Right forelimb (tissue), 1 donor: ENCODE results near the gene GATC.

Experiments
- DNase-seq: peaks from one replicate; pipeline ENCODE4 v3.0.0-alpha.2; 2018

GATC gene, protein sequence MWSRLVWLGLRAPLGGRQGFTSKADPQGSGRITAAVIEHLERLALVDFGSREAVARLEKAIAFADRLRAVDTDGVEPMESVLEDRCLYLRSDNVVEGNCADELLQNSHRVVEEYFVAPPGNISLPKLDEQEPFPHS

GRCh38 chr12:120445911-120446843 lies at the start of gene GATC, which contains the start of gene TRIAP1:
Gene GATC, plus strand, starts transcription at chr12:120446444. Its CDS starts 37 bp downstream, at chr12:120446481.
Gene TRIAP1, minus strand, starts transcription at chr12:120446384. Its CDS starts 12 bp downstream, at chr12:120446372.
- peak; percentile 95 for DNase-seq

- DNase-seq, result no peak
These were observed 48.3 kb upstream of the GATC start for GRCh38 chr12:120397824-120398540.

GRCh38 chr12:120399531-120399930 lies 46.7 kb upstream of the GATC start:
- no peak for DNase-seq

DNA sequence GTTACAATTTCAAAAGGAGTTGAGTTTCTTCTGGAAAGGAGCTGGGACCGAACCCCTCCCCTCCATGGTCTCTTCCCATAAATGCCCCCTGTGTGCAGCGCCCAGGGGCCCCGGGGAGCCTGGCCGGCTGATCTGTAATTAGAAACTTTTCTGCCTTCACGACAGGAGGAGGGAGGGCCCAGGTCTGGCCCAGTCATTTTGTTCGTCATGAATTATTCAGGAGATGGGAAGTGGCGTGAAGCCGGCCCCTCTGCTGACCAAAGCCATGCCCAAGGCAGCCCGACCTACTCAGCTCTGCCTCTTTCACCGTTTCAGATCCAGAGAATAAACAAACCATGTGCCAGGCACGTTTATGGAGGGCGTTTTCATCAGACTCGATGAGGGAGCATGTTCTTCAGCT lies 44.0 kb upstream of the GATC start:
- DNase-seq, result no peak

DNA sequence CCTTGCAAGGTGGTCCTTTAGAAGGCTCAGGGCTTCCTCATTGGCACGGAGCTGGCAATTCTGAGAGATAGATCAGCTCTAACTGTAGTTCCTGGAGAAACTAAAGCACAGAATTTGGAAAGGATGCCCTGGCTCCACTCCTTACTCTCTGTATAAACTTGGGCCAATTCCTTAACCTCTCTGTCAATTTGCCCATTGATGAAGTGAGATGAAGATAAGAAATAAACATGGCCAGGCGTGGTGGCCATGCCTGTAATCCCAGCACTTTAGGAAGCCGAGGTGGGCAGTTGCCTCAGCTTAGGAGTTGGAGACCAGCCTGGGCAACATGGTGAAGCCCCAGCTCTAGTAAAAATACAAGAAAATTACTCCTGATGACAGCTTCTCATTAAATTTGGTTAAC lies 42.4 kb upstream of the GATC start:
- no peak for DNase-seq

- no peak for DNase-seq
These were observed 42.0 kb upstream of the GATC start for GRCh38 chr12:120404271-120404670.

- DNase-seq, result no peak
These were observed 40.2 kb upstream of the GATC start for GRCh38 chr12:120406069-120406468.

GRCh38 chr12:120406553-120406952 lies 39.7 kb upstream of the GATC start:
- no peak for DNase-seq

- no peak for DNase-seq
These were observed 37.5 kb upstream of the GATC start for GRCh38 chr12:120408771-120409170.

DNA sequence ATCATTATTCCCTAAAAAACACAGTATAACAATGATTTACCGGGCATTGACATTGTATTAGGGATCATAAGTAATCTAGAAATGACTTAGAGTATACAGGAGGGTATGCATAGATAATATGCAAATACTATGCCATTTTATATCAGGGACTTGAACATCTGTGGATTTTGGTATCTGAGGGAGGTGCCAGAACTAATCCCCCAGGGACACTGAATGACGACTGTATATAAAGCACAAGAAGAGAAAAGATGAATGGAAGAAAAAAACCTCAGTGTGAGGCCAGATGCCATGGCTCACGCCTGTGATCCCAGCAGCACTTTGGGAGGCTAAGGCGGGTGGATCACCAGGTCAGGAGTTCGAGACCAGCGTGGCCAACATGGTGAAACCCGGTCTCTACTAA lies 33.8 kb upstream of the GATC start:
- DNase-seq, result no peak

DNA sequence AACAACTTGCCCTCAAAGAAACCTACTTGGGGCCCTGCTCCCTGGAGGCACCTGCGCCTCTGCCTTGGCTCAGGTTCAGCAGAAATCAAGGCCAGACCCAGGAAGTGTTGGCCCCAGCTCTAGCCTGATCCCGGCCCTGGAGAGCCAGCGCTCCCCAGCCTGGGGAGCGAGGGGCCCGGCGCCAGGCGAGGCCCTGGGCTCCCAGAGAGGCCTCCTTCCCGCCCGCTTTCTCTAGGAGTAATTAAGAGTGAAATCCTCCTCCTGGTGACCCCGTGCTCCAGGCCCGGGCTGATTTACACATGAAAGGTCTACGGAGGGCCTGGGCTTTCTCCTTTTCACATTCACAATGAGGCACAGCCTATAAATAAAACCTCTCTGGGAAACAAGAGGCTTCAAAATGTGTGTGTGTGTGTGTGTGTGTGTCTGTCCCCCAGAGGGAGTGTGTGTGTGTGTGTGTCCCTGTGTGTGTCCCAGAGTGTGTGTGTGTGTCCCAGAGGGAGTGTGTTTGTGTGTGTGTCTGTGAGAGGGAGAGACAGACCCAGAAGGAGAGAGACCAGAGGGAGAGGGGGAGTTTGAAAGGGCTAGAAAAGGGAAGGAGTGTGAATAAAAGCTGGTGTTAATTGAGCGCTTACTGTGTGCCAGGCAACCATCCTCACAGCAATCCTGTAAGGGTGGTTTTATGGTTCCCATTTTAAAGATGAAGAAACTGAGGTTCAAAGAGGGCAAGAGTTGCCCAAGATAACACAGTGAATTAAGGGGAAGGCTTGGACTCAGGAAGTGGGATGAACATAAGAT lies 32.1 kb upstream of the GATC start:
- DNase-seq, result no peak

- no peak for DNase-seq
These were observed 29.6 kb upstream of the GATC start for GRCh38 chr12:120416490-120417216.

- DNase-seq, result no peak
These were observed 28.2 kb upstream of the GATC start for GRCh38 chr12:120417917-120418580.

GRCh38 chr12:120421701-120422100 lies 24.5 kb upstream of the GATC start:
- DNase-seq, result no peak

DNA sequence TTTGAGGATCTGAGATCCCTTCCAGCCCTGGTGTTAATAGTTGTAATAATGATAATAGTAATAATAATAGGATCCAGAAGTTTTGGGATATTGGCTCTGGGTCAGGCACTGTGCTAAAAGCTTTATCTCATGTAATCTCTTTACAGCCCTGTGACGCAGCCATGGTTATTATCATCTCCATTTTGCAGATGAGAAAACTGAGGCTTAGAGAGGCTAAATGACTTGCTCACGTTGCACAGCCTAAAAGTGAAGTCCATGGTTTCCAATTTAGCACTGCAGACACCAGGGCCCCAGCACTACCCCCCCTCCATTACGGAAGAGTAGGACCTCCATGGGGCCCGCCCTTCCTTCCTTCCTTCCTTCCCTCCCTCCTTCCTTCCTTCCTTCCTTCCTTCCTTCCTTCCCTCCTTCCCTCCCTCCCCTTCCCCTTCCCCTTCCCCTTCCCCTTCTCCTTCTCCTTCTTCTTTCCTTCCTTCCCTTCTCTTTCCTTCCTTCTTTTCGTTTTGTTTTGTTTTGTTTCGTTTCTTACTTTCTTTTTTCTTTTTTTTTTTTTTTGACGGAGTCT lies 23.3 kb upstream of the GATC start:
- DNase-seq, result no peak

DNA sequence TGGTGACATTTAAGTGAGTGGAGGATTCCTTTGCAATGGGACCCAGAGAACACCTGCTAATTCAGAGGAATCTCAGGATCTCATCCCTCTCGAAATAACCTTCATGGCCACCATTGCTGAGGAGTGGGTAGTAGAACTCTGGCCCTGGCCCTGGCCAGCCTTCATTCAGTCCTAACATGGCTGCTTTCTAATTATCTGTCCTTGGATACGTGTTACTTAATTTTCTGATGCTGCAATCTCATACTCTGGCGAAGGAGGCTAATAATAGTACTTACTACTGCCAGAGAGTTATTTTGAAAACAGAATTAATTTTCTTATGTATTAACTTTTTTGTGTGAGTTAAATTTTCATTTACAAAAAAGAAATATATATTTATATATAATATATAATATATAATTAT lies 20.4 kb upstream of the GATC start:
- no peak for DNase-seq

DNA sequence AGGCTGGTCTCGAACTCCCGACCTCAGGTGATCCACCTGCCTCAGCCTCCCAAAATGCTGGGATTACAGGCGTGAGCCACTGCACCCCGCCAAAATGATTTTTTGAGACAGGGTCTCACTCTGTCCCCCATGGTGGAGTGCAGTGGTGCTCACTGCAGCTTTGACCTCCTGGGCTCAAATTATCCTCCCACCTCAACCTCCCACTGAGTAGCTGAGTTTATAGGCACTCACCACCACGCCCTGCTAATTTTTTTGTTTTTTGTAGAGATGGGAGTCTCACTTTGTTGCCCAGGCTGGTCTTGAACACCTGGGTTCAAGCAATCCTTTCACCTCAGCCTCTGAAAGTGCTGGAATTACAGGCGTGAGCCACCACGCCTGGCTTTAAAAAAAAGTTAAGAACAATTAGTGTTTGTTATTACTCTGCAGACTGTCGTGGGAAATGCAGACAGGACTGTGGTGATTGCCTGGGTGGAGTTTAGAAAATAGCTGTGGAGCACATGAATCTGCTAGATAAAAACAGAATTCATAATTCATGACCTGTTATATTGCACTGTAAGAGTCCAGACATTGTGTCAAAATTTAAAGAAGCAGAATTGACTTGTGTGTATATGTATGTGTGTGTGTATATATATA lies 17.5 kb upstream of the GATC start:
- DNase-seq, result no peak

- DNase-seq, result no peak
These were observed 16.9 kb upstream of the GATC start for GRCh38 chr12:120429368-120429767.

- DNase-seq, result no peak
These were observed 13.3 kb upstream of the GATC start for GRCh38 chr12:120432772-120433525.
